Type B pancreatic cell (in vitro differentiated cells): ENCODE results near the gene VIPR1. TPM values are rescaled to one million over a fixed set of nuclear protein-coding genes. Genes with fewer than 3 reads are reported as not detected.
"Not testable (repeated sequence)": the region's sequence is repeated elsewhere in the genome, so short reads cannot be mapped to it uniquely, and the experiment has no call there.

Source experiments
- DNase-seq: peaks from one replicate; pipeline ENCODE4 v3.0.0; 2021; ENCODE audit warnings: mixed read lengths; ENCODE audit not compliant: unreplicated experiment; ENCODE audit errors: extremely low spot score
- H3K27ac Mint-ChIP-seq: 2 replicates; pipeline ENCODE4 v1.8.0; 2021; ENCODE audit warnings: mild to moderate bottlenecking, mixed read lengths
- H3K27me3 Mint-ChIP-seq: 2 replicates; pipeline ENCODE4 v1.8.0; 2021; ENCODE audit warnings: mixed read lengths
- H3K36me3 Mint-ChIP-seq: 2 replicates; pipeline ENCODE4 v1.8.0; 2021; ENCODE audit warnings: mixed read lengths
- H3K4me1 Mint-ChIP-seq: one replicate; pipeline ENCODE4 v1.8.0; 2021; ENCODE audit warnings: mixed read lengths; ENCODE audit not compliant: unreplicated experiment
- H3K4me3 Mint-ChIP-seq: 2 replicates; pipeline ENCODE4 v1.8.0; 2021; ENCODE audit warnings: mild to moderate bottlenecking, mixed read lengths
- H3K9me3 Mint-ChIP-seq: 2 replicates; pipeline ENCODE4 v1.8.0; 2021; ENCODE audit warnings: mixed read lengths
- total RNA-seq: library from RNA; stranded (reverse); gene quantifications from 2 replicates; pipeline ENCODE4 v1.2.1, GENCODE V29; 2021; ENCODE audit warnings: low replicate concordance
- TF ChIP-seq, protein P1 (sequence below): fragments of 200-600 bp; sonication (generic); conservative IDR thresholded peaks from 2 replicates; pipeline ENCODE4 v1.5.0; 2021; ENCODE audit warnings: antibody characterized with exemption, mild to moderate bottlenecking

Gene VIPR1
- total RNA-seq, 1 donor from 2014 or later, result 4.7 TPM

DNA sequence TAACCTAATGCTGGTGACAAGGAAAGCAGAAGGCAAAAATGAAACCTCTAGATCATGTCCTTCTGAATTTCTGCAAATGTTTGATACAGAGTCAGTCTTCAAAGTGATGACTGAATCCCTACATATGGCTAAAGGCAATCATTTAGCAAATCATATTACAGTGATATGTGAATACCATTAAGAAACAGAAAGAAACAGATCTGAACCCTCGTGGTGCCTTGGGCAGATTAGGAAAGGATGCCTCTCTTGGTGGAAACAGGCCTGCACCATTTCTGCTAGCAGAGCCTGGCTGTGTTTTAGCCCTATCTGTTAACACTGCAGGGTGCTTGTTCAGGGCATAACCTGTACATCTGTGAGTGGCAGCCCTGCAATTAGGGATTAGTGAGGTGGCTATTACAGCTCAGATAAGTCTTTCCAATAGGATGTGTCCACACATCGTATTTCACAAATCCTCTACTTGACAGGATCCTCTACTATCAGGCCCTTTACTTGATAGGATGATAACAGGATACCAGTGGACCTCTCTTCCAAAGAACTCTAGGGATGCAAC, 67.2 kb downstream of the VIPR1 start:
- H3K4me3 Mint-ChIP-seq, result no peak overlapping the region
- DNase-seq, result no peak
- no peaks in the 10 kb centered on the region for H3K27me3 Mint-ChIP-seq
- peaks cover 31% of the 10 kb centered on the region for H3K36me3 Mint-ChIP-seq
- H3K27ac Mint-ChIP-seq, result no peak overlapping the region
- H3K4me1 Mint-ChIP-seq, result no peaks in the 10 kb centered on the region
- no peaks in the 10 kb centered on the region for H3K9me3 Mint-ChIP-seq
- TF ChIP-seq, protein P1, sequence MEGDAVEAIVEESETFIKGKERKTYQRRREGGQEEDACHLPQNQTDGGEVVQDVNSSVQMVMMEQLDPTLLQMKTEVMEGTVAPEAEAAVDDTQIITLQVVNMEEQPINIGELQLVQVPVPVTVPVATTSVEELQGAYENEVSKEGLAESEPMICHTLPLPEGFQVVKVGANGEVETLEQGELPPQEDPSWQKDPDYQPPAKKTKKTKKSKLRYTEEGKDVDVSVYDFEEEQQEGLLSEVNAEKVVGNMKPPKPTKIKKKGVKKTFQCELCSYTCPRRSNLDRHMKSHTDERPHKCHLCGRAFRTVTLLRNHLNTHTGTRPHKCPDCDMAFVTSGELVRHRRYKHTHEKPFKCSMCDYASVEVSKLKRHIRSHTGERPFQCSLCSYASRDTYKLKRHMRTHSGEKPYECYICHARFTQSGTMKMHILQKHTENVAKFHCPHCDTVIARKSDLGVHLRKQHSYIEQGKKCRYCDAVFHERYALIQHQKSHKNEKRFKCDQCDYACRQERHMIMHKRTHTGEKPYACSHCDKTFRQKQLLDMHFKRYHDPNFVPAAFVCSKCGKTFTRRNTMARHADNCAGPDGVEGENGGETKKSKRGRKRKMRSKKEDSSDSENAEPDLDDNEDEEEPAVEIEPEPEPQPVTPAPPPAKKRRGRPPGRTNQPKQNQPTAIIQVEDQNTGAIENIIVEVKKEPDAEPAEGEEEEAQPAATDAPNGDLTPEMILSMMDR, result no peak

DNA sequence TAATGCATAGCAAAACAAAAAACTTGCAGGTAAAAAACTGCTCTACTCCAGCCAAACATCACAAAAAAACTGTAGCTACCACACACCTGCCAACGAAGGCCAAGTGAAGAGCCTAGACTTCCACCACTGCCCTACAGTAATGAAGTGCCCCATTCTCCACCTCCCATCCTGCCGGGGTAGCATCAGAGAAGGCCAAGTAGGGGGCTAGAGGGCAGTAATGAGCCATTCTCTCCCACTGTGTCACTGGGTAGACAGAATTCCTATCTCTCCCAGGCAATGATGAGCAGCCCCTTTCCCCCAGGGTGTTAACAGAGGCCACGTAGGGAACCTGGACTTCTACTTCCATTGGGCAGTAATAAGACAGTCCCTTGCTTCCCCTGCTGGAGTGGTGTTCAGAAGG, 69.8 kb downstream of the VIPR1 start:
- TF ChIP-seq, protein P1, result peak; percentile 52
- Mint-ChIP-seq H3K36me3 (peaks cover 37% of the 10 kb centered on the region), H3K27ac (no peak overlapping the region), H3K4me1 (no peaks in the 10 kb centered on the region), H3K9me3 (no peaks in the 10 kb centered on the region), H3K4me3 (no peak overlapping the region), H3K27me3 (no peaks in the 10 kb centered on the region)
- no peak for DNase-seq

- Mint-ChIP-seq H3K27me3 (no peaks in the 10 kb centered on the region), H3K27ac (no peak overlapping the region), H3K4me1 (peaks cover 7% of the 10 kb centered on the region), H3K9me3 (no peaks in the 10 kb centered on the region), H3K4me3 (no peak overlapping the region), H3K36me3 (peaks cover 42% of the 10 kb centered on the region)
- TF ChIP-seq, protein P1, result no peak
- DNase-seq, result no peak
These were observed 72.8 kb downstream of the VIPR1 start for GRCh38 chr3:42575137-42575741.

DNA sequence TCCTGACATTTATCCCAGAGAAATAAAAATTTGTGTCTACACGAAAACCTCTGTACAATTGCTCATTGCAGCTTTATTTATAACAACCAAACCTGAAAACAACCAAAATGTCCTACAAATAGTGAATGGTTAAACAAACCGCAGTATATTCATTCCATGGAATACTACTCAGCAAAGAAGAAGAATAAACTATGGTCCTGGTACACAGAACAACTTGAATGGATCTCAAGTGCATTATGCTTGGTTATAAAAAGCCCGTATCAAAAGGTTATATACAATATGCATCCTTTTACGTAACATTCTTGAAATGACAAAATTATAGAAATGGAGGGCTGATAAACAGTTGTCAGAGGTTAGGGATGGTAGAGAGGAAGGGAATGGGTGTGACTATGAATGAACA, 75.6 kb downstream of the VIPR1 start:
- H3K4me3 Mint-ChIP-seq, result no peak overlapping the region
- no peaks in the 10 kb centered on the region for H3K9me3 Mint-ChIP-seq
- H3K36me3 Mint-ChIP-seq, result peaks cover 35% of the 10 kb centered on the region
- DNase-seq, result no peak
- H3K27ac Mint-ChIP-seq, result no peak overlapping the region
- peaks cover 26% of the 10 kb centered on the region for H3K4me1 Mint-ChIP-seq
- TF ChIP-seq, protein P1, result no peak
- no peaks in the 10 kb centered on the region for H3K27me3 Mint-ChIP-seq

DNA sequence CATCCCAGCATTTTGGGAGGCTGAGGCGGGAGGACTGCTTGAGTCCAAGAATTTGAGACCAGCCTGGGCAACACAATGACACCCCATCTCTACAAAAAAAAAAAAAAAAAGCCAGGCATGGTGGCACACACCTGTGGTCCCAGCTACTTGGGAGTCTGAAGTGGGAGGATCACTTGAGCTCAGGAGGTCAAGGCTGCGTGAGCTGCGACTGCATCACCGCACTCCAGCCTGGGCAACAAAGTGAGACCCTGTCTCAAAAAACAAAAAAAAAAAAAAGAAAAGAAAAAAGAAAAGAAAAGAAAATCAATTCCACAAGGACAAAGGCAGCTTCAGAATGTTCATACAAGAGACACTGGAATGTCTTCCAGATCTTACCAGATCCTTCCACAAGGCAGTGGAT, 76.9 kb downstream of the VIPR1 start:
- H3K27ac Mint-ChIP-seq, H3K27me3 Mint-ChIP-seq, H3K9me3 Mint-ChIP-seq, DNase-seq: not testable (repeated sequence)
- peaks cover 27% of the 10 kb centered on the region for H3K36me3 Mint-ChIP-seq
- peaks cover 31% of the 10 kb centered on the region for H3K4me1 Mint-ChIP-seq
- H3K4me3 Mint-ChIP-seq, result peak overlapping the region; percentile 91

DNA sequence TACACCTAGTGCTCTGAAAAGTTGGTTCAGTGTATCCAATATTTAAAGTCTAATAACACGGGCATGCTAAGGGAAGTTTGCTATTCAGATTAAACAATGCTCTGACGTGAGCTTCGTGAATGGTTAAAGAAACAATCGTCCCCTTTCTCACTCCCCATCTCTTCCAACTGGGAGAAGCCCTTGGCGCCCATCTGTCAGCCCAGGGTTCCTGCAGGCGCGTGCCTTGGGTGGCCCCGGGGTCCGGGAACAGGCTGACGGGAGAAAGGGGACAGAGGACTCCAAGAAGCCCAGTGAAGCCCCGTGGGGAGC, 78.9 kb downstream of the VIPR1 start:
- H3K27me3 Mint-ChIP-seq, result no peaks in the 10 kb centered on the region
- DNase-seq, result no peak
- peak overlapping the region; percentile 29 for H3K27ac Mint-ChIP-seq
- H3K4me1 Mint-ChIP-seq, result peaks cover 31% of the 10 kb centered on the region
- peaks cover 11% of the 10 kb centered on the region for H3K36me3 Mint-ChIP-seq
- peak overlapping the region; percentile 91 for H3K4me3 Mint-ChIP-seq
- no peaks in the 10 kb centered on the region for H3K9me3 Mint-ChIP-seq
- TF ChIP-seq, protein P1, result no peak
